NOMO-1 treated with DMSO at 0.1 percent for 48 hours (cell line): Measurements from ENCODE around the gene DDX51.

Experiments used
- DNase-seq: peaks from one replicate; lab custom pipeline; 2025; ENCODE audit not compliant: unreplicated experiment; lab: John Stamatoyannopoulos, UW

Gene DDX51, protein sequence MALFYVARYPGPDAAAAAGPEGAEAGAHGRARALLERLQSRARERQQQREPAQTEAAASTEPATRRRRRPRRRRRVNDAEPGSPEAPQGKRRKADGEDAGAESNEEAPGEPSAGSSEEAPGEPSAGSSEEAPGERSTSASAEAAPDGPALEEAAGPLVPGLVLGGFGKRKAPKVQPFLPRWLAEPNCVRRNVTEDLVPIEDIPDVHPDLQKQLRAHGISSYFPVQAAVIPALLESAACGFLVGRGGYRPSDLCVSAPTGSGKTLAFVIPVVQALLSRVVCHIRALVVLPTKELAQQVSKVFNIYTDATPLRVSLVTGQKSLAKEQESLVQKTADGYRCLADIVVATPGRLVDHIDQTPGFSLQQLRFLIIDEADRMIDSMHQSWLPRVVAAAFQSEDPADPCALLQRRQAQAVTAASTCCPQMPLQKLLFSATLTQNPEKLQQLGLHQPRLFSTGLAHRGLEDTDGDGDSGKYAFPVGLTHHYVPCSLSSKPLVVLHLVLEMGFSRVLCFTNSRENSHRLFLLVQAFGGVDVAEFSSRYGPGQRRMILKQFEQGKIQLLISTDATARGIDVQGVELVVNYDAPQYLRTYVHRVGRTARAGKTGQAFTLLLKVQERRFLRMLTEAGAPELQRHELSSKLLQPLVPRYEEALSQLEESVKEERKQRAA

DNA sequence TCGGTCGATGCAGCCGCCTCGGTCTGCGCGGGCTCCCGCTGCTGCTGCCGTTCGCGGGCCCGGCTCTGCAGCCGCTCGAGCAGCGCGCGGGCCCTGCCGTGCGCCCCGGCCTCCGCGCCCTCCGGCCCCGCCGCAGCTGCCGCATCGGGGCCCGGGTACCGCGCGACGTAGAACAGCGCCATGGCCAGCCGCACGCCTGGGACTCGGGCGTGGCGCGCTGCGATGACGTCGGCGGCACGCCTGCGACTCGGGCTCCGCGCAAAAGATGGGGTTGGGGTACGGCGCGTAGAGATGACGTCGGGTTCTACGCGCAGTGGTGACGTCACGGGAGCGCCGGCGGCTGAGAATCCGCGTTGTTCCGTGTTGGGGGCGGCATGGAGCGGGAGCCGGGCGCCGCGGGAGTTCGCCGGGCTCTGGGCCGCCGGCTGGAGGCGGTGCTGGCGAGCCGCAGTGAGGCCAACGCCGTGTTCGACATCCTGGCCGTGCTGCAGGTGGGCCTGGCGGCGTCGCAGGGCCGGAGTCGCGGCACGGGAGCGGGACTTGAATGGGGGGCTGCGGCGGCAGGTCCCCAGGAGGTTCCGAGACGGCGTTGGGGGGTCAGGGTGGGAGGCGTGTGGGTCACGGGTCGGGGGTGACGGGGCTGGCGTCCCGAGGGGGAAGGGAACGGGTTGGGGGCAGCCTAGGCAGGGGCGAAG is at the start of gene DDX51, which contains the start of gene NOC4L:
DDX51 (minus strand) TSS at position 205 of the 695 bp plus-strand sequence; CDS start at position 182, 23 bp downstream.
NOC4L (plus strand) TSS at position 343 of the 695 bp plus-strand sequence; CDS start at position 375, 32 bp downstream.
- peak; percentile 83 for DNase-seq

DNA sequence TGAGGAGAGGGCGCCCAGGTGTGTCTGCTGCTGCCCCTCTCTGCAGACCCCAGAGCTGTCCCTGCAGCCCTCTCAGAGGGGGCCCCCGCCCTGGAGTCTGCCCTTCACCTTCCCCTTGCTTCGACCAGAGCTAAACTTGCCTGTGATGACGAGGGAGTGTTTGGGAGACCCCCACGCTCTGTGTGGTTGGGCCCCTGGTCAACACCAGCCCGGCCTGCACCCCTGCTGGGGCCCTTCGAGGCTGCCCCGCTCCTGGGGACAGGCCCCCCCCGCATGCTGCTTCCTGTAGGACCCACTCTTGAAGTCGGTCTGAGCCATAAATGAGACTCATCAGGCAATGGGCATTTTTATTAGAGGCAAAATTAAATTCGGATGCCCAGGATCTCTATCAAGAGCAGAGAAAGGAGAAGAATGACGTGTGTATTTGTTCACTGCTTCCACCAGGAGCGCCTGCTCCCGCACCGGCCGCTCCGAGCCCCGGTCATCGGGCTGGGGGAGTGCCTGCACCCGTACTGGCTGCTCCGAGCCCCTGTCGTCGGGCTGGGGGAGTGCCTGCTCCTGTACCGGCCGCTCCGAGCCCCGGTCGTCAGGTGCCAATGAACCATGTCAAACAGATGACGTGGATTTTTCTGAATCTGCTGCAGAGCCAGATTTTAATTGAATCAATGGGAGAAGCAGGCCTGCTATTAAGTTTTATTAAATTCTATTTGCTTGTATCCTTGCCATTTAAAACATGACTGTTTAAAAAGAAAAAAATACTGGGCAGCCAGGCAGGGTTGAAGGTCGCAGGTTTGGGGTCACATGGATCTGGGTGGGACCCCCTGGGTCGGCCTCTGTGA is 47.8 kb upstream of the DDX51 start:
- no peak for DNase-seq

DNA sequence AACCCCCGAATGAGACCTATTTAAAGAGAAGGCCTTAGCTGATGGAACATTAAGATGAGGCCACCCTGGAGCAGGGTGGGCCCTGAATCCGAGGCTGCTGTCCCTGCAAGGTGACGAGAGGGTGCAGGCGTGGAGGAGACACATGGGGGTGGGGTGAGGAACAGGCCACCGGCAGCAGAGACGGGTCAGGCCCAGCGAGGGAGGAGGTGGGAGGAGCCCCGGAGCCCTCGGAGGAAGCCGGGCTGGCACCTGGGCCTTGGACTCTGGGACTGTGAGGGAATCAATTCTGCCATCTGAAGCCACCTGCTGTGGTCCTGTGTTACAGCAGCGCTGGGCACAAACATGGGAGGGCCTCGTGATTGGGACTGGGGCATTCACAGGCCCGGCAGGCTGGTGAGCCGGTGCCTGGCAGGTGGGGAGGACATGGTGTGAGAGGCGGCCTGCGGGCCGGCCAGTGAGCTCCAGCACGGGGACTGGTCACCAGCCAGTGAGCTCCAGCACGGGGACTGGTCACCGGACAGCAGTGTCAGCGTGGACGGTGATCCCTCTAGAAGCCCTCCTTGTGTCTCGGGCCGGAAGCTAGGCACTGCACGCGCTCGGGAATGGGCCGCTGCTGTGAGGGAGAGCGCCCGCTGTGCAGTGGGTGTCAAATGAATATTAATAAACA is 46.8 kb upstream of the DDX51 start:
- DNase-seq, result no peak

DNA sequence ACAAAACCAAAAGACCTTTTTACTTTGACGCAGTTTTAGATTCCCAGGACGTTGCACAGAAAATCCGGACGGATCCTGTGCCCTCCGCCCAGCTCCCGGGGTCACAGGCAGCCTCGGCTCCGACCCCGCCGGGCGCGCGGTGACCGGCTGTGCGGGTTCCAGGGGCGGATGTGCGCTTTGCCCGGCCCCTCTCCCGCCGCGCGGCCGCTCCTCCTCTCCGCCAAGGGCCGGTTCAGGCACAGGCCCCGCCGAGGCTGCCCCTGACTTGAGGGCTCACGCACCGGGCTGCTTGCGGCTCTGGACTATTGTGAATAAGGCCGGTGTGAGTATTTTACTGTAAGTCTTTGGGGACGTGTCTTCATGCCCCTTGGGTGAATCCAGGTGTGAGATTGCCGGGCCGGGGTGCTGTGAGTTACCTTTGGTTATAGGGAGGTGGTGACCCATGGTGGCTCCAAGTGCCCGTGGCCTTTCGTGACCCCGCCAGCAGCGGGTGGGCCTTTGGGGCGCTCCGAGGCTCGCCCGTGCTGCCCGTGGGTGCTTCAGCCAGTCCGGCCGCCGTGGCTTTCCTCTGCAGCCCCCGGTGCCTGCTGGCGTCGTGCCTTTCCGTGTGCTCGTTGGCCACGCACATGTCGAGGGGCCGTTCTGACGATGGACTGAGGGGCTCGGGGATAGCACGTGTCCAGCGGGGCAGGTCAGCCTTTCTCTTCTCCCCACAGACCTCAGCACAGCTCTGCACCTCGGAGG is 46.1 kb upstream of the DDX51 start:
- no peak for DNase-seq

DNA sequence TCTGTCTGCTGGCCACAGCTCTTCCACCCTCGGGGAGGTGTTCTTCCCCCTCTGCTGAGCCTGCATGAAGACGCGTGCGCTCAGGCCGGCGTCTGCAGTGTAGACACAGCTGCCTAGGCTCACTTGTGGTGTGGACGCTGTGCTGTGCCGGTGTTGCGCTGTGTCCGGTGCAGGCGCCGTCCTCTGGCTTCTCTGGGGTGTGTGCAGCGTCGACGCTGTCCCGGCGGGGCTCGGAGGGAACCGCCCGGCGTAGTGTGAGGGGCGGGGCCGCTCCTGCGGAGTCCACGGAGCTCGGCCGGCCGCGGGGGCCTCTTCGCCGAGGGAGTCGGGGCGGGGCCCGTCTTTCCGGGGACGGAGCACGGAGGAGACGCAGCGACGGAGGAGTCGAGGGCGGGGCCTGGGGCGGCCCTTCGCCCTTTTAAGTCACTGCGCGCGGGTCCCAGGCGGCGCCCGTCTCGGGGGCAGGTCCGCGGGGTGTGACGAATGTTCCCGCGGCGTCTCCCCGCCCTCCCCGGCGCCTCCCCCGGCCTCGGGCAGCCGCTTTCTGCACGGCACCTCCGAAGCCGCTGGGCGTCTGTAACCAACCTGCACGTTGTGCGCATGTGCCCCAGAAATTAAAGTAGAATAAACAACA is 45.4 kb upstream of the DDX51 start:
- DNase-seq, result peak; percentile 98

DNA sequence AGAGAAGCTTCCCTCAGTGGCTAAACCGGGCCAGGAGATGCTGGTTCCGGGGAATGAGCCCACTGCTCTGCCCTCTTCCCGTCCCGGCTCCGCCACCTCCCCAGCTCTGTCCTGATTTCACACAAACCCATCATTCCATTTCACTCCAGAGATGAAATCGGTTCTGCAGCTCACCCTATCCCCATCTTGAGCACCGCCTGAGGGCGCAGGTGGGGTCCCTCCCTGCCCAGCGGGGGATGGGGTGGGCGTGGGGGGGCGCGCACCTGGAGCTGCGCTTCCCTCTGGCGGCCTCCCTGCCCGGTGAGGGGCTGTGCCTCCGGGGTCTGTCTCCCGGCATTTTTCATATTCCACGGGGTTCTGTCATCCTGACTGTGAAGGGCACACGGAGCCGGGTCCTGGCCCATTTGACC is 44.8 kb upstream of the DDX51 start:
- no peak for DNase-seq

DNA sequence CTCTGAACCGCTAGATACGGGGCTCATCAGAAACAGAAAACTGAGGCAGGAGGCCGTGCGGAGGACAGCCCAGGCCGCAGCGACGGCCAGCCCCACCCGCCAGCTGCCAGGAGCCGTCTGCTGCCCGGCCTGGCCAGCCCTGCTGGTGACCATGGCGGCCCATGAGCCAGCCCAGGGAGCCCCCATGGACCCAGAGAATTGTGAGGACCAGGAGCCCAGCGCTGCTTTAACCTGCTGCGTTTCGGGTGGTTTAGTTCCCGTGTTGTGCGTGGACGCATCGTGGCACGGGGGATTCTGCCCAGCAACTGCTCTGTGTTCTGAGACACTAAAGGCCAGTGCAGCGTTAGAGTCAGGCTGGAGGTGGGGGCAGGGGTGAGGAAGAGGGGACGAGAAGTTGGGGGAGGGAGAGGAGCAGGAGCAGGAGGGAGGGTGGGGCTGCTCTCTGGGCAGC is 44.4 kb upstream of the DDX51 start:
- no peak for DNase-seq

DNA sequence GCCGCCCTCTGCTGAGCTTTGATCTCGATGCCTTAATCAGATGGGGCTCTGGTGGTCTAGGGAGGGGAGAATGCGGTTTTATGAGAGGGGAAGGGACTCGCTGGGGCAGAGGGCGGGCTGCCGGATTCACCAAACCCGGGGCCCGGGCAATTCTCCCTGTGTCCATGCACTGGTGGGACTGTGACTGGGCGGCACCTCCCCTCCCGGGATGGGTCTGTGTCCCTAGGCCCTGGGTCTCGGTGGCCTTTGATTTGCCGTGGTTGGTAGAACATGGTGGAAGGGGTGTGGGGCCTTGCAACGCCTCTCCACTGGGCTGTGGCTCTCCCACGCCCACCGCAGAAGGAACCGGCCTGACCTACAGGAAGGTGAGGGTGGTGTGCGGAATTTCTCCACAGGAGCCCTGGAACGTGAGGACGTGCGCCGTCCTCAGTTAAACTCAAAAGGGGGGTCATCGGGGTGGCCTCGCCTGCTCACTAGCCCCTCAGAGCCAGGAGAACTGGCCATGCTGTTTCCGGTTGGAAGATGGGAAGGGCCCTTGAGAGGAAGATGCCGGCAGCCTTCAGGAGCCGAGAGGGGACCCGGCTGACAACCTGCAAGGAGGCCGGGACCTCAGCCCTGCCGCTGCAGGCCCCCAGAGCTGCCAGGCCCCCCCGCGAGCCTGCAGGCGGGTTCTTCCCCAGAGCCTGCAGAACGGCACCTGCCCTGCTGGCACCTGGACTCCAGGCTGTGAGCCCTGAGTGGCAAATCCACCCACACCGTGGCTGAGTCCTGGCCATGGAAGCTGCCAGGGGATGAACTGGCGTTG is 43.7 kb upstream of the DDX51 start:
- DNase-seq, result no peak

DNA sequence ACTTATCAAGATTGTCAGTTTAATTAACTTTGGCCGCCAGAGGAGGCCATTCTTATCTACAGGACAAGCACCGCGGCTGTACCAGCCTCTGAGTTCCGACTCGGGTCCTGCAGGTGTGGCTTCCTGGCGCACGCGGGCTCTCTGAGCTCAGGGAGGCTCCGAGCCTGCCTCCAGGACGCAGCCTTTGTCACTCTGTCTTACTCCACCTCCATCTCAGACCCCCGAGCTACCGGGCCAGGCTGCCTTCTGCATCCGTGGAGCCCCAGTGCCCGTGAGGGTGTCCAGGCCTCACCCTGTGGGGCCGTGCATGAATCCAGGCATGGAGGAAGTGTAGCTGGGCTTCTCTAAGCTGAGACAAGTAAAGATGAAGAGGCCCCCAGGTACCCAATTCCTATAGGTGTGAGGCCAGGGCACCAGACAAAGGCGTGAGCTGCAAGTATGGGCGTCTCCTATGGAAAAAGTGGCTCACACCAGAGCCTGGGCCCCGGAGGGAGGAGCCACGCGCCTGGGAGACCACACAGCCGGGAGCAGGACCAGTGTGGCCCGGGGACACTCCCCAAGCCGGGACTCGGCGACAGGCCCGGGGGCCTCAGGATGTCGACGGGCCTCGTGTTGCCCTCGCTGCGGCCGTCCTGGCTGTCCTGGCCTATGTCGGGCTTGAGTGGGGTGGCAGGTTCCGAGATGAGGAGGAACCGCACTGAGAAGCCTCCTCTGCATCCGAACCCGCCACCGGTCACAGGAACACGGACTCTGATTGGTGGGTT is 42.9 kb upstream of the DDX51 start:
- no peak for DNase-seq

DNA sequence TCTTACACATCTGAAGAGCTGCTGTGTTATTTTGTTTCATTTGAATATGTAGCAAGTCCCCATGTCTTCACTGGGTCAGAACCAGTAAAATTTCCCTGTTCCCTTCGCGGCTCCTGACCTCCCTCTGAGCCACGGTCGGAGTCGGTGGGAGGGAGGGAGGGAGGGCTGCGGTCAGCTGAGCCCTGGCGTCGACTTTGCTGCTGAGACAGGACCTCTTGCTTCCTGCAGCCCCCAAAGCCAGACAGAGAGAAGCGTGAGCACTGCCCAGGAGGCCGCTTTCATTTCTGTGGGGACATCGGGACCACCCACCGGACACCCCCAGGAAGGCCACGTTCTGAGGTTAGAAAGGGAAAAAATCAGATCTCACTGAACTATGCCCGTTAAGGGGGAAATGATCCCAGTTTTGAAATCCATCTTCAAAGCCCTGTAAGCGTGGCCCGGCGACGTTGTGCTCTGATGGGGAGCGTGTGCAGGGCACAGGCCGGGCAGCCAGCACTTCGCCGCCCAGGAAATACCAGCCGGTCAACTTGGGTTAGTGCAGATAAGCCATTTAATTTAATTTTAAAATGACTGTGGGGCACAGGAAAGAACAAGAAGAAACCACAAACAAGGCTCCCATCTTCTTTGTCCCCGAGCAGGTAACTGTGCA is 42.2 kb upstream of the DDX51 start:
- DNase-seq, result no peak

DNA sequence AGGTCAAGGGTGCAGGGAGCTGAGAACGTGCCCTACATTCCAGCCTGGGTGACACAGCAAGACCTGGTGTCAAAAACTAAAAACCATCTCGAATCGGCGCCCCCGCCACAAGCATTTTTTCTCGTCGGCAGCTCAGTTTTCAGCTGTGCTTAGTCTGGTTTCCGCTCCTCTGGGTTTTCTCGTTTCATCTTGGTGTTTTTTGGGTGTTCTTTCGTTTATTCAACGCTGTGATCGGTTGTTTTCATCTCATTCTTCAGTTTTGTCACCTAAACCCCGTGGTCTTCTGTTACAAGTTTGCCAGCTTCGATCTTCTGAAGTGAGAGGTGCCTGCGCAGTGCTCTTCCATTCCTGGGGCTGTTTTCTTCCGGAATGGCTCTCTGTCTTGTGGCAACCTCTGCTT is 41.6 kb upstream of the DDX51 start:
- no peak for DNase-seq

DNA sequence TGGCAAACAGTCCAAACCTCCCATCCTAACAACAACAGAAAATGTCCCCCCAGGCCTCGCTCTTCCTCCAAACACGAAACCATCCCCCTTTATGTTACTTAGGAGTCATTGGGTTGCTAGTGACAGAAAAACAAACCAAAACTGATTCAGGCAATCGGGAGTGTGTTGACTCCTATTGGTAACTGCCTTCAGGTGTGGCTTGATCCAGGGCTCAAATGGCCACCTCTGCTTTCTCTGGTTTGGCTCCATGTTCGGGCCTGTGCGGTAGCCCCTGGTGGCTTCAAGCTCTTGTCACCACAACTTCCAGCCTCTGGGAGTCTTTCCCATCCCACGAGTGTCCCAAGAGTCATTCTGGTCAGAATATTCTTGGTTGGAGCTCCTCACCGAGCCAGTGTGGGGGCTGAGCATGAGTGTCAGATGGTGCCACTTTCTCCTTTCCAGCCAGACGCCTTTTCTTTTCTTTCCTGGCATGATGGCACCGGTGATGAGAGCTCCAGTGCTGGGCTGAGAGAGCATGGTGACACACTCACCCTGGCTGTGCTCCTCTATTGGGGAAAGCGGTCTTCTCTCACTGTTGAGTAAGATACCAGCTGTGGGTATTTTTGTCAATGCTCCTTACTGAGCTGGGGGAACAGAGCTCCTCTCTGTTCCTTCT is 38.7 kb upstream of the DDX51 start:
- DNase-seq, result no peak

DNA sequence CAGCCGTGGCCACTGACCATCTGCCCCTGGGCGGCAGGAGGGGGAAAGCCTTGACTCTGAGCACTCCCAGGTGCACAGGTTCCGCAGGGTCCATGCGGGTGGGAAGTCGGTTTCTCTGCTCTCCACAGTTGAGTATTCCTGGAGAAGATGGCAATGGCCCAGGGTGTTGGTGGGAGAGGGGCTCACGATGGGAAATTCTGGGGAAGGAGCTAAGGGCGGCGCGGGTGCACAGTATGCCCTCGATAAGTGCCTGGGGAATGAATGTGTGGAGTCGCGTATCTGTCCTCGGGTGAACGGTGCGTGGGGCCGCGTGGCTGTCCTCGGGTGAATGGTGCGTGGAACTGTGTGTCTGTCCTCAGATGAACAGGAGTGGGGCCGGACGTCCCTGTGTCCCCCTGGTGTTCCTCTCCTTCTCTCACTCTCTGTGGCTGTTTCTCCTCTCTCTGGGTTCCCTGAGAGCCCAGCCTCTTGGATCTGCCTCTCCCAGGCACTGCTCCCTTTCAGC is 38.1 kb upstream of the DDX51 start:
- no peak for DNase-seq

DNA sequence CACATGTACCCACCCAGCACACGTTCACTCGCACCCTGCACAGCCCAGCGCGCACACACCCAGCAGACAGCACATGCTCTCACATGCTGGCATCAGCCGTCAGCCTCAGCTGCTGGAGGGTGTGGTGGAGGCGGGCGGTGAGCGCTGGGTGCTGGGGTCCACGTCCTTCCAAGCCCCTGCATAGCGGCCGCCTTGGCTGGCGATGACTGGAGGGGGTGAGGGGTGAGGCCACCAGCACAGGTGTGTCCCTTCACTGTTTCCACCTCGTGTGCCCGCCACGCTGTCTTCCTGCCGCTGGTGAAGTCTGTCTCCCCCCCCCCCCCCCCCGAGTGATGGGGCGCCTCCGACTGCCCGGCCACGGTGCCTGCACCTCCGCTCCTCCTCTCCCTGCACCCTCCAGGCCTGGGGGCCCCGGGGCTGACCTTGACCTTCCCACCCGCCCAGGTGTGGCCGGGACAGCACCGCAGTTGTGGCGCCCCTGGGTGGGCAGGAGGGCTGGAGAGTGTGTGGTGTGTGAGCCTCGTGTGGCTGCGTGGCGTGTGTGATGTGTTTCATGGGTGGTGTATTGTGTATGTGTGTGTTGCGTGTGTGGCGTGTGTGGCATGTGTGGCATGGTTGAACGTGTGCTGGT is 37.6 kb upstream of the DDX51 start:
- DNase-seq, result no peak

DNA sequence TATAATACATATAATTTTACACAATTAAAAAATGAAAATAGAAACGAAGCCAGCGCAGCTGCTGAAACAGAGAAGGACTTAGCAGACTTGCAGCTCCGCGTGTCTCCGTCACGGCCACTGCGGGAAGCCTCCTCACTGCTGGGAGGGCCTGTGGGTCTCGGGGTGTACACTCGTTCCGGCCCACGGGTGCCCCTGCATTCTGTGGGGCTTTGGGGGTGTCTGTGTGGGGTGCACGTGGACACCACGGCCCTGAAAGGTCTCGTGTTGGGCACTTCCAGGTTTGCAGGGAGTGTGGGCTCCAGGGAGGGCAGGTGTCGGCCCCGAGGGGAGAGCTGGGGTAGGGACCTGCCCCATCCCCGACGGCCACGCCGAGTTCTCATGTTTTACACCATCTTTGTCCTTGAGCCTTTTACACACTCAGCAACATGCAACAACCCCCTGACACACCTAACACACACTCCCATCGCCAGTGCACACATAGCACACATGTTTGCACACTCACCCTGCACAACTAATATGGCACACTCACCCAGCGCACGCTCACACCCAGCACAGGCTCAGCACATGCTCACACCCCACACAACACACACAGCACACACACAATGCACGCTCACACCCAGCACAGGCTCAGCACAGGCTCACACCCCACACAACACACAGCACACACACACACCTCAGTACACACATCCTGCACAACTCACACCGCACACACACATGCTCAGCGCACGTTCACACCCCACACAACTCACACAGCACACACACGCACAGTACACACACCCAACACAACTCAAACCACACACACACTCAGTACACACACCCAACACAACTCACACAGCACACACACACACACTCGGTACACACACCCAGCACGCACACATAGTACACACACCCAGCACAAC is 36.8 kb upstream of the DDX51 start:
- DNase-seq, result no peak
